PC-9 (cell line): Measurements from ENCODE around the gene INTS4.

Experiments used
- CTCF ChIP-seq: fragments of 200-600 bp; sonication (generic); conservative IDR thresholded peaks from 2 replicates; pipeline ENCODE4 v1.6.1; 2017; ENCODE audit warnings: mixed run types, antibody characterized with exemption, mild to moderate bottlenecking, moderate library complexity
- EZH2 ChIP-seq: fragments of 200-600 bp; sonication (generic); IDR thresholded peaks from 2 replicates; pipeline ENCODE4 v1.8.0; 2017; ENCODE audit warnings: antibody characterized with exemption, low read depth

- no peak for TF ChIP-seq CTCF
- TF ChIP-seq EZH2, result no peak
Measured at GRCh38 chr11:77993902-77994301, 566 bp downstream of the INTS4 start.
